Loucy (cell line): ENCODE results near the gene IL12B.

Experiments used
- H2AFZ ChIP-seq: fragments of 200-600 bp; sonication (generic); 2 replicates; pipeline ENCODE4 v1.6.0; 2016; ENCODE audit warnings: antibody characterized with exemption, mild to moderate bottlenecking, low read length, moderate library complexity
- H3F3A ChIP-seq: fragments of 200-600 bp; 2 replicates; pipeline ENCODE4 v1.6.0; 2016; ENCODE audit warnings: antibody characterized with exemption, low read depth, mild to moderate bottlenecking
- H3K27me3 ChIP-seq: fragments of 200-600 bp; sonication (generic); 2 replicates; pipeline ENCODE4 v1.6.1; 2014; ENCODE audit warnings: low read length, mild to moderate bottlenecking; ENCODE audit not compliant: insufficient read depth, poor library complexity, severe bottlenecking
- H3K36me3 ChIP-seq: fragments of 200-600 bp; sonication (generic); 2 replicates; pipeline ENCODE4 v1.6.1; 2016; ENCODE audit warnings: low read length; ENCODE audit not compliant: insufficient read depth
- H3K4me1 ChIP-seq: fragments of 200-600 bp; sonication (generic); 2 replicates; pipeline ENCODE4 v1.5.1; 2014; ENCODE audit warnings: low read length, mild to moderate bottlenecking; ENCODE audit not compliant: insufficient read depth, poor library complexity, severe bottlenecking
- H3K4me2 ChIP-seq: fragments of 200-600 bp; sonication (generic); 2 replicates; pipeline ENCODE4 v1.6.0; 2014; ENCODE audit warnings: antibody characterized with exemption, low read length, low read depth, mild to moderate bottlenecking; ENCODE audit not compliant: poor library complexity, severe bottlenecking
- H3K4me3 ChIP-seq: fragments of 200-600 bp; sonication (generic); 2 replicates; pipeline ENCODE4 v1.5.1; 2014; ENCODE audit warnings: low read length, mild to moderate bottlenecking, mixed read lengths; ENCODE audit not compliant: poor library complexity, severe bottlenecking
- H3K79me2 ChIP-seq: fragments of 200-600 bp; sonication (generic); 2 replicates; pipeline ENCODE4 v1.6.1; 2014; ENCODE audit warnings: low read length; ENCODE audit not compliant: insufficient read depth
- H3K9ac ChIP-seq: fragments of 200-600 bp; sonication (generic); 2 replicates; pipeline ENCODE4 v1.6.0; 2014; ENCODE audit warnings: mild to moderate bottlenecking, low read depth, low read length, moderate library complexity; ENCODE audit not compliant: poor library complexity, severe bottlenecking
- H3K9me2 ChIP-seq: fragments of 200-600 bp; sonication (generic); replicated peaks from 2 replicates; pipeline ENCODE4 v1.6.1; 2016; ENCODE audit warnings: low read depth, low read length, mixed read lengths
- H3K9me3 ChIP-seq: fragments of 200-600 bp; sonication (generic); 2 replicates; pipeline ENCODE4 v1.6.1; 2014; ENCODE audit warnings: mild to moderate bottlenecking, antibody characterized with exemption, low read length, low read depth; ENCODE audit not compliant: insufficient read depth
- H4K20me1 ChIP-seq: fragments of 200-600 bp; sonication (generic); 2 replicates; pipeline ENCODE4 v1.6.0; 2014; ENCODE audit warnings: antibody characterized with exemption, low read length, mild to moderate bottlenecking; ENCODE audit not compliant: insufficient read depth, poor library complexity, severe bottlenecking
- CTCF ChIP-seq: fragments of 200-600 bp; sonication (generic); conservative IDR thresholded peaks from 2 replicates; pipeline ENCODE4 v1.5.1; 2014; ENCODE audit warnings: mild to moderate bottlenecking, antibody characterized with exemption, low read length
- EZH2phosphoT487 ChIP-seq: fragments of 200-600 bp; IDR thresholded peaks from 2 replicates; pipeline ENCODE4 v1.6.1; 2018; ENCODE audit warnings: antibody characterized with exemption, mild to moderate bottlenecking, moderate library complexity, borderline replicate concordance

Gene IL12B

GRCh38 chr5:159342840-159343239, 12.6 kb upstream of the IL12B start:
- no peaks in the 10 kb centered on the region for H4K20me1 ChIP-seq
- no peak overlapping the region for H2AFZ ChIP-seq
- H3F3A ChIP-seq: no peaks in the 10 kb centered on the region
- no peaks in the 10 kb centered on the region for H3K27me3 ChIP-seq
- H3K9ac ChIP-seq: no peak overlapping the region
- H3K79me2 ChIP-seq: no peaks in the 10 kb centered on the region
- H3K9me2 ChIP-seq: no peaks in the 10 kb centered on the region
- no peaks in the 10 kb centered on the region for H3K36me3 ChIP-seq
- H3K4me1 ChIP-seq: peaks cover 3% of the 10 kb centered on the region
- no peak overlapping the region for H3K4me3 ChIP-seq
- H3K4me2 ChIP-seq: no peak overlapping the region
- no peaks in the 10 kb centered on the region for H3K9me3 ChIP-seq
- TF ChIP-seq EZH2phosphoT487 (no peak), CTCF (no peak)

- Histone ChIP-seq H3F3A (no peaks in the 10 kb centered on the region), H3K9ac (no peak overlapping the region), H4K20me1 (no peaks in the 10 kb centered on the region), H3K9me3 (no peaks in the 10 kb centered on the region), H2AFZ (no peak overlapping the region), H3K27me3 (no peaks in the 10 kb centered on the region), H3K4me2 (no peak overlapping the region), H3K9me2 (no peaks in the 10 kb centered on the region), H3K4me1 (peaks cover 3% of the 10 kb centered on the region), H3K79me2 (no peaks in the 10 kb centered on the region), H3K4me3 (no peak overlapping the region), H3K36me3 (no peaks in the 10 kb centered on the region)
- TF ChIP-seq EZH2phosphoT487 (no peak), CTCF (no peak)
Measured at GRCh38 chr5:159341906-159342310, 11.6 kb upstream of the IL12B start.

- Histone ChIP-seq H3K4me1 (peaks cover 3% of the 10 kb centered on the region), H3K36me3 (no peaks in the 10 kb centered on the region), H4K20me1 (no peaks in the 10 kb centered on the region), H3K27me3 (no peaks in the 10 kb centered on the region), H3F3A (no peaks in the 10 kb centered on the region), H2AFZ (no peak overlapping the region), H3K9me2 (no peaks in the 10 kb centered on the region), H3K9me3 (no peaks in the 10 kb centered on the region), H3K4me3 (no peak overlapping the region), H3K9ac (no peak overlapping the region), H3K79me2 (no peaks in the 10 kb centered on the region), H3K4me2 (no peak overlapping the region)
- TF ChIP-seq EZH2phosphoT487 (no peak), CTCF (no peak)
Measured at GRCh38 chr5:159341145-159341544, 10.9 kb upstream of the IL12B start.
